Mesendoderm (in vitro differentiated cells): ENCODE data around the gene NT5C1B.

Experiments used
- DNase-seq: peaks from one replicate; pipeline ENCODE4 v3.0.0; 2013
- H2AK5ac ChIP-seq: 2 replicates; pipeline ENCODE4 v1.6.1; 2013; ENCODE audit warnings: low read length, inconsistent platforms
- H2BK120ac ChIP-seq: 2 replicates; pipeline ENCODE4 v1.6.1; 2013; ENCODE audit warnings: low read depth, mild to moderate bottlenecking, low read length, moderate library complexity, mixed read lengths
- H2BK15ac ChIP-seq: replicated peaks from 2 replicates; pipeline ENCODE4 v1.6.1; 2013; ENCODE audit warnings: low read depth, mild to moderate bottlenecking, moderate library complexity
- H2BK5ac ChIP-seq: 2 replicates; pipeline ENCODE4 v1.6.1; 2013; ENCODE audit warnings: low read length, inconsistent platforms
- H3K18ac ChIP-seq: 2 replicates; pipeline ENCODE4 v1.6.1; 2013; ENCODE audit warnings: mild to moderate bottlenecking, low read length, mixed read lengths
- H3K23ac ChIP-seq: one replicate; pipeline ENCODE4 v1.6.1; 2013; ENCODE audit warnings: low read length
- H3K27ac ChIP-seq: 2 replicates; pipeline ENCODE4 v1.5.1; 2013; ENCODE audit warnings: low read depth, mild to moderate bottlenecking, inconsistent platforms, low read length, moderate library complexity
- H3K27me3 ChIP-seq: 2 replicates; pipeline ENCODE4 v1.6.1; 2013; ENCODE audit warnings: low read length, control low read depth, mild to moderate bottlenecking, inconsistent platforms; ENCODE audit not compliant: insufficient read depth, poor library complexity
- H3K36me3 ChIP-seq: 2 replicates; pipeline ENCODE4 v1.6.1; 2013; ENCODE audit warnings: low read length, inconsistent platforms; ENCODE audit not compliant: control insufficient read depth, insufficient read depth
- H3K4ac ChIP-seq: one replicate; pipeline ENCODE4 v1.6.1; 2013; ENCODE audit warnings: low read depth, mild to moderate bottlenecking, low read length, moderate library complexity
- H3K4me1 ChIP-seq: 2 replicates; pipeline ENCODE4 v1.6.1; 2013; ENCODE audit warnings: low read depth, low read length, inconsistent platforms; ENCODE audit not compliant: control insufficient read depth
- H3K4me2 ChIP-seq: 2 replicates; pipeline ENCODE4 v1.6.1; 2013; ENCODE audit warnings: low read length
- H3K4me3 ChIP-seq: 2 replicates; pipeline ENCODE4 v1.5.1; 2013; ENCODE audit warnings: mild to moderate bottlenecking, low read length
- H3K56ac ChIP-seq: one replicate; pipeline ENCODE4 v1.6.1; 2013; ENCODE audit warnings: low read length
- H3K79me1 ChIP-seq: 2 replicates; pipeline ENCODE4 v1.6.1; 2013; ENCODE audit warnings: low read length, inconsistent platforms
- H3K79me2 ChIP-seq: 2 replicates; pipeline ENCODE4 v1.6.1; 2013; ENCODE audit warnings: mild to moderate bottlenecking, low read length; ENCODE audit not compliant: control insufficient read depth, insufficient read depth
- H3K9ac ChIP-seq: 2 replicates; pipeline ENCODE4 v1.6.1; 2013; ENCODE audit warnings: low read length, inconsistent platforms
- H4K5ac ChIP-seq: one replicate; pipeline ENCODE4 v1.6.1; 2013; ENCODE audit warnings: low read length
- H4K8ac ChIP-seq: one replicate; pipeline ENCODE4 v1.6.1; 2013; ENCODE audit warnings: low read depth, mild to moderate bottlenecking, control low read depth, low read length, moderate library complexity
- WGBS: extraction: QIAGEN DNeasy Blood & Tissue Kit; methylation state at CpG from one replicate; pipeline ENCODE4 v1.1.7; 2013; ENCODE audit warnings: low lambda C conversion rate, missing lambda C conversion rate; ENCODE audit not compliant: insufficient coverage; ENCODE audit errors: extremely low coverage; 5-methylcytosine and 5-hydroxymethylcytosine counted together

Gene NT5C1B

GRCh38 chr2:18549083-18549482 lies 40.3 kb downstream of the NT5C1B start:
- no peak overlapping the region for H2AK5ac ChIP-seq
- no peaks in the 10 kb centered on the region for H3K79me2 ChIP-seq
- H3K56ac ChIP-seq = no peak overlapping the region
- H3K4ac ChIP-seq = no peak overlapping the region
- H3K4me1 ChIP-seq = peaks cover 3% of the 10 kb centered on the region
- H3K27me3 ChIP-seq = no peaks in the 10 kb centered on the region
- H3K18ac ChIP-seq = no peak overlapping the region
- no peak overlapping the region for H2BK15ac ChIP-seq
- DNase-seq = no peak
- WGBS = no CpG with 5 or more reads among the region's 2 CpGs
- no peaks in the 10 kb centered on the region for H3K36me3 ChIP-seq
- H4K8ac ChIP-seq = no peak overlapping the region
- H3K4me3 ChIP-seq = no peak overlapping the region
- no peak overlapping the region for H3K9ac ChIP-seq
- H2BK120ac ChIP-seq = no peak overlapping the region
- no peak overlapping the region for H4K5ac ChIP-seq
- no peaks in the 10 kb centered on the region for H3K79me1 ChIP-seq
- no peak overlapping the region for H3K23ac ChIP-seq
- no peak overlapping the region for H3K27ac ChIP-seq
- H2BK5ac ChIP-seq = no peak overlapping the region
- H3K4me2 ChIP-seq = no peak overlapping the region

DNA sequence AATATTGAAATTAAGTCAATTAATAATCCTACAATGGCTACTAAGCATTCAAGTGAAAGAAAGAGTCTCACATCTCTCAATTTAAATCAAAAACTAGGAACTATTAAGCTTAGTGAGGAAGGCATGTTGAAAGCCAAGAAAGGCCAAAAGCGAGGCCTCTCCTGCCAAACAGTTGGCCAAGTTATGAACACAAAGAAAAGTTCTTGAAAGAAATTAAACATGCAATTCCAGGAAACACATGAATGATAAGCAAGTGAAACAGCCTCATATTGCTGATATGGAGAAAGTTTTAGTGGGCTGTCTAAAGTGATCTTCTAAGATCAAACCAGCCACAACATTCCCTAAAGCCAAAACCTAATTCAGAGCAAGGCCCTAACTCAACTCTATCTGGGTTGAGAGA lies 40.7 kb downstream of the NT5C1B start:
- no peak for DNase-seq
- Histone ChIP-seq H3K4me2 (no peak overlapping the region), H3K4me1 (peaks cover 3% of the 10 kb centered on the region), H3K9ac (no peak overlapping the region), H2BK120ac (no peak overlapping the region), H4K8ac (no peak overlapping the region), H2BK5ac (no peak overlapping the region), H3K23ac (no peak overlapping the region), H4K5ac (no peak overlapping the region), H3K27me3 (no peaks in the 10 kb centered on the region), H2AK5ac (no peak overlapping the region), H3K4ac (no peak overlapping the region), H3K36me3 (no peaks in the 10 kb centered on the region), H3K27ac (no peak overlapping the region), H3K79me2 (no peaks in the 10 kb centered on the region), H3K79me1 (no peaks in the 10 kb centered on the region), H2BK15ac (no peak overlapping the region), H3K18ac (no peak overlapping the region), H3K56ac (no peak overlapping the region), H3K4me3 (no peak overlapping the region)
- WGBS = no CpG with 5 or more reads among the region's 1 CpG

DNA sequence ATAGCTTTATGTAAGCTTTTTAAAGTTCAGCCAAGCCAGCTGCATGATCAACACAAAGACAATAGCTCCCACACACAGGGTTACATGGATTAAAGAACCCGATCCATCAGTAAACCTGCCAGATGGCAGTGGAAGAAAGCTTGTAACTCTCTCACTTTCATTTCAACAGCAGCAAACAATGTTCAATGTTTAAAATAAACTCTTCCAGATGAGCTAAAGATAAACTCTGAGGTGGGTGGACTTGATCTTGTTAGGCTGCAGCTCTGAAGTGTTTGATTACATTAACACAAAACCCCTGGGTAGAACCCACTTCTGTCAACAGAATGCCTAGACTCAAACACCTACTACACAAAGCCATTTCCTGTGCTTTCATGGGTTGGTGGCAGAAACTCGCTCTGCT lies 42.8 kb downstream of the NT5C1B start:
- H2BK15ac ChIP-seq = no peak overlapping the region

GRCh38 chr2:18545384-18545783 lies 44.0 kb downstream of the NT5C1B start:
- H3K36me3 ChIP-seq = no peaks in the 10 kb centered on the region
- no peak overlapping the region for H2BK15ac ChIP-seq
- no peaks in the 10 kb centered on the region for H3K79me2 ChIP-seq
- no peak overlapping the region for H3K18ac ChIP-seq
- H3K9ac ChIP-seq = no peak overlapping the region
- no peak overlapping the region for H3K4me2 ChIP-seq
- DNase-seq = no peak
- no peak overlapping the region for H3K27ac ChIP-seq
- H3K27me3 ChIP-seq = no peaks in the 10 kb centered on the region
- no peak overlapping the region for H2AK5ac ChIP-seq
- no peak overlapping the region for H3K4ac ChIP-seq
- no peak overlapping the region for H3K23ac ChIP-seq
- H3K4me3 ChIP-seq = no peak overlapping the region
- no CpG with 5 or more reads among the region's 4 CpGs for WGBS
- H2BK5ac ChIP-seq = no peak overlapping the region
- H2BK120ac ChIP-seq = no peak overlapping the region
- no peak overlapping the region for H3K56ac ChIP-seq
- H3K4me1 ChIP-seq = peaks cover 3% of the 10 kb centered on the region
- no peaks in the 10 kb centered on the region for H3K79me1 ChIP-seq
- H4K5ac ChIP-seq = no peak overlapping the region
- H4K8ac ChIP-seq = no peak overlapping the region

More for the DNA sequence above, 42.8 kb downstream of the NT5C1B start:
- Histone ChIP-seq H3K4me1 (peaks cover 3% of the 10 kb centered on the region), H3K4me3 (no peak overlapping the region), H4K5ac (no peak overlapping the region), H3K27me3 (no peaks in the 10 kb centered on the region), H3K79me2 (no peaks in the 10 kb centered on the region), H4K8ac (no peak overlapping the region), H2BK5ac (no peak overlapping the region), H2AK5ac (no peak overlapping the region), H2BK120ac (no peak overlapping the region), H3K27ac (no peak overlapping the region), H3K79me1 (no peaks in the 10 kb centered on the region), H3K4ac (no peak overlapping the region), H3K36me3 (no peaks in the 10 kb centered on the region), H3K18ac (no peak overlapping the region), H3K4me2 (no peak overlapping the region), H3K9ac (no peak overlapping the region), H3K56ac (no peak overlapping the region), H3K23ac (no peak overlapping the region)
- peak; percentile 36 for DNase-seq
- no CpG with 5 or more reads among the region's 2 CpGs for WGBS

DNA sequence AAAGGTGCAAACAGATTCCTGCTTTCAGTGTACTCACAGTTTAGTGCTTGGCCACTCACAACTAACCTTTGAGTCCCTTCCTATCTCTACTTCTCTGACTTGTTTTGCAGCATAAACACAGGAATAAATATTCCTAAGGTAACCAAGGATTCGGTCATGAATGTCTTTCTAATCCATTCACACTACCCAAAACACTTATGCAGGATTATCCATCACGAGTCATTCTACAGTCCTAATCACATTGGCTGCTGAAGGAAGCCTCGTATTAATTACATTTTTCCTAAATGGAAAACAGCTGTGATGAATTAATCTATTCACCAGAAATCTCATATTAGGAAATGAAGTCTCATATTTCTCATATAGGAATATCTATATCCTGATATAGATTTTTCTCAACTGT lies 45.2 kb downstream of the NT5C1B start:
- Histone ChIP-seq H2BK120ac (no peak overlapping the region), H3K4ac (no peak overlapping the region), H3K4me1 (peaks cover 3% of the 10 kb centered on the region), H2AK5ac (no peak overlapping the region), H3K4me3 (no peak overlapping the region), H4K8ac (no peak overlapping the region), H3K79me2 (no peaks in the 10 kb centered on the region), H3K23ac (no peak overlapping the region), H2BK5ac (no peak overlapping the region), H3K4me2 (no peak overlapping the region), H3K27me3 (no peaks in the 10 kb centered on the region), H3K79me1 (no peaks in the 10 kb centered on the region), H4K5ac (no peak overlapping the region), H2BK15ac (no peak overlapping the region), H3K36me3 (no peaks in the 10 kb centered on the region), H3K9ac (no peak overlapping the region), H3K18ac (no peak overlapping the region), H3K27ac (no peak overlapping the region), H3K56ac (no peak overlapping the region)
- no peak for DNase-seq
- no CpG with 5 or more reads among the region's 3 CpGs for WGBS

- no peaks in the 10 kb centered on the region for H3K79me1 ChIP-seq
- no peak overlapping the region for H3K18ac ChIP-seq
- H2BK15ac ChIP-seq = no peak overlapping the region
- no peaks in the 10 kb centered on the region for H3K36me3 ChIP-seq
- H3K4me2 ChIP-seq = no peak overlapping the region
- no peak overlapping the region for H3K4ac ChIP-seq
- no peak overlapping the region for H3K56ac ChIP-seq
- no peak overlapping the region for H4K5ac ChIP-seq
- H3K23ac ChIP-seq = no peak overlapping the region
- H3K4me3 ChIP-seq = no peak overlapping the region
- H4K8ac ChIP-seq = no peak overlapping the region
- H3K79me2 ChIP-seq = no peaks in the 10 kb centered on the region
- H2AK5ac ChIP-seq = no peak overlapping the region
- no peak overlapping the region for H2BK120ac ChIP-seq
- no peak for DNase-seq
- H3K4me1 ChIP-seq = no peaks in the 10 kb centered on the region
- H3K27me3 ChIP-seq = no peaks in the 10 kb centered on the region
- no peak overlapping the region for H2BK5ac ChIP-seq
- WGBS = no CpG with 5 or more reads among the region's 2 CpGs
- no peak overlapping the region for H3K9ac ChIP-seq
- no peak overlapping the region for H3K27ac ChIP-seq
These were observed 48.5 kb downstream of the NT5C1B start for GRCh38 chr2:18540872-18541271.
